Peyer's patch (tissue), 4 donors: ENCODE data around the gene SIM1. TPM values are rescaled to one million over a fixed set of nuclear protein-coding genes. Genes with fewer than 3 reads are reported as not detected.

Source experiments
- DNase-seq, 3 donors: peaks; one replicate each; pipeline ENCODE4 v3.0.0-alpha.2; 2017 to 2019
- H3K27ac ChIP-seq, 4 donors: fragments of 200-600 bp; sonication (generic); one replicate each; pipeline ENCODE4 v1.5.1; 2016 to 2019
- H3K27me3 ChIP-seq, 2 donors: fragments of 200-600 bp; sonication (generic); one replicate each; pipeline ENCODE4 v1.5.1; 2019
- H3K36me3 ChIP-seq, 3 donors: fragments of 200-600 bp; sonication (generic); one replicate each; pipeline ENCODE4 v1.5.1; 2016 to 2019
- H3K4me1 ChIP-seq, 4 donors: fragments of 200-600 bp; sonication (generic); one replicate each; pipeline ENCODE4 v1.5.1; 2016 to 2019
- H3K4me3 ChIP-seq, 4 donors: fragments of 200-600 bp; sonication (generic); 1 replicate in 3 of 4; 2 replicates in 1 of 4; pipeline ENCODE4 v1.5.1; 2016 to 2019; ENCODE audit warnings: mild to moderate bottlenecking in 1 of 4
- H3K9me3 ChIP-seq, 4 donors: fragments of 200-600 bp; sonication (generic); one replicate each; pipeline ENCODE4 v1.5.1; 2016 to 2019; ENCODE audit warnings: mild to moderate bottlenecking in 1 of 4
- CTCF ChIP-seq, 6 experiments: fragments of 450-650 bp in 4 of 6; fragments of 200-600 bp in 2 of 6; sonication (generic) in 1 of 6; IDR thresholded peaks; one replicate each; pipeline ENCODE4 v1.5.1; 2017 to 2019; ENCODE audit warnings: antibody characterized with exemption in 6 of 6, mild to moderate bottlenecking in 3 of 6, moderate library complexity in 1 of 6
- POLR2A ChIP-seq, 2 donors: fragments of 450-650 bp; IDR thresholded peaks; one replicate each; pipeline ENCODE4 v1.5.1; 2017; ENCODE audit warnings: antibody characterized with exemption in 2 of 2, mild to moderate bottlenecking in 2 of 2, moderate library complexity in 2 of 2
- total RNA-seq, 4 donors: library from RNA; depleted of rRNA; stranded (reverse); fragments of >200 nt; gene quantifications; one replicate each; pipeline ENCODE4 v1.1.0, GENCODE V29; 2016

The SIM1 gene
- total RNA-seq, 4 donors from 2014 or later = 0.13 TPM; not detected in 3

GRCh38 chr6:100447081-100447899, 17.4 kb downstream of the SIM1 start:
- H3K9me3 ChIP-seq = no peaks in the 10 kb centered on the region
- peak overlapping the region in 1 of 4 donors; percentile 10 for H3K4me3 ChIP-seq
- no peak overlapping the region for H3K27ac ChIP-seq
- no peak for TF ChIP-seq CTCF (IDR thresholded peaks at IDR 0.05)
- TF ChIP-seq POLR2A (IDR thresholded peaks at IDR 0.05) = no peak
- no peaks in the 10 kb centered on the region for H3K4me1 ChIP-seq
- DNase-seq = no peak
- no peaks in the 10 kb centered on the region for H3K36me3 ChIP-seq
- H3K27me3 ChIP-seq = peaks cover 0 to 20% of the 10 kb centered on the region in 2 donors

GRCh38 chr6:100446115-100447080, 18.3 kb downstream of the SIM1 start:
- Histone ChIP-seq H3K36me3 (no peaks in the 10 kb centered on the region), H3K4me3 (peak overlapping the region in 1 of 4 donors; percentile 10), H3K27me3 (peaks cover 0 to 20% of the 10 kb centered on the region in 2 donors), H3K4me1 (no peaks in the 10 kb centered on the region), H3K9me3 (no peaks in the 10 kb centered on the region), H3K27ac (no peak overlapping the region)
- TF ChIP-seq CTCF (IDR thresholded peaks at IDR 0.05) (no peak), POLR2A (IDR thresholded peaks at IDR 0.05) (no peak)
- DNase-seq = no peak

- Histone ChIP-seq H3K4me3 (no peak overlapping the region), H3K4me1 (no peaks in the 10 kb centered on the region), H3K9me3 (no peaks in the 10 kb centered on the region), H3K36me3 (no peaks in the 10 kb centered on the region), H3K27me3 (peaks cover 0 to 20% of the 10 kb centered on the region in 2 donors), H3K27ac (no peak overlapping the region)
- TF ChIP-seq CTCF (IDR thresholded peaks at IDR 0.05) = no peak
- no peak for DNase-seq
These were observed 19.2 kb downstream of the SIM1 start for GRCh38 chr6:100445512-100445911.

- TF ChIP-seq CTCF (IDR thresholded peaks at IDR 0.05) (no peak), POLR2A (IDR thresholded peaks at IDR 0.05) (no peak)
- no peaks in the 10 kb centered on the region for H3K27me3 ChIP-seq
- no peaks in the 10 kb centered on the region for H3K9me3 ChIP-seq
- H3K4me3 ChIP-seq = no peak overlapping the region
- no peaks in the 10 kb centered on the region for H3K36me3 ChIP-seq
- no peaks in the 10 kb centered on the region for H3K4me1 ChIP-seq
- DNase-seq = no peak
- H3K27ac ChIP-seq = no peak overlapping the region
These were observed 23.8 kb downstream of the SIM1 start for GRCh38 chr6:100440935-100441334.

- no peak for DNase-seq
- Histone ChIP-seq H3K9me3 (no peaks in the 10 kb centered on the region), H3K27ac (no peak overlapping the region), H3K27me3 (no peaks in the 10 kb centered on the region), H3K36me3 (no peaks in the 10 kb centered on the region), H3K4me1 (no peaks in the 10 kb centered on the region), H3K4me3 (no peak overlapping the region)
- no peak for TF ChIP-seq POLR2A (IDR thresholded peaks at IDR 0.05)
- no peak for TF ChIP-seq CTCF (IDR thresholded peaks at IDR 0.05)
These were observed 29.4 kb downstream of the SIM1 start for GRCh38 chr6:100435299-100435698.
